NCI-H1092 (cell line): ENCODE measurements around the gene RNF213.
"Not testable (repeated sequence)": the region's sequence is repeated elsewhere in the genome, so short reads cannot be mapped to it uniquely, and the experiment has no call there.

Experiments used
- DNase-seq: peaks from one replicate; lab custom pipeline; 2025; lab: John Stamatoyannopoulos, UW

RNF213 gene

GRCh38 chr17:80252871-80253270 lies 7.8 kb upstream of the RNF213 start:
- DNase-seq: peak; percentile 34

- no peak for DNase-seq
Observed at GRCh38 chr17:80253631-80254395, 6.8 kb upstream of the RNF213 start.

DNA sequence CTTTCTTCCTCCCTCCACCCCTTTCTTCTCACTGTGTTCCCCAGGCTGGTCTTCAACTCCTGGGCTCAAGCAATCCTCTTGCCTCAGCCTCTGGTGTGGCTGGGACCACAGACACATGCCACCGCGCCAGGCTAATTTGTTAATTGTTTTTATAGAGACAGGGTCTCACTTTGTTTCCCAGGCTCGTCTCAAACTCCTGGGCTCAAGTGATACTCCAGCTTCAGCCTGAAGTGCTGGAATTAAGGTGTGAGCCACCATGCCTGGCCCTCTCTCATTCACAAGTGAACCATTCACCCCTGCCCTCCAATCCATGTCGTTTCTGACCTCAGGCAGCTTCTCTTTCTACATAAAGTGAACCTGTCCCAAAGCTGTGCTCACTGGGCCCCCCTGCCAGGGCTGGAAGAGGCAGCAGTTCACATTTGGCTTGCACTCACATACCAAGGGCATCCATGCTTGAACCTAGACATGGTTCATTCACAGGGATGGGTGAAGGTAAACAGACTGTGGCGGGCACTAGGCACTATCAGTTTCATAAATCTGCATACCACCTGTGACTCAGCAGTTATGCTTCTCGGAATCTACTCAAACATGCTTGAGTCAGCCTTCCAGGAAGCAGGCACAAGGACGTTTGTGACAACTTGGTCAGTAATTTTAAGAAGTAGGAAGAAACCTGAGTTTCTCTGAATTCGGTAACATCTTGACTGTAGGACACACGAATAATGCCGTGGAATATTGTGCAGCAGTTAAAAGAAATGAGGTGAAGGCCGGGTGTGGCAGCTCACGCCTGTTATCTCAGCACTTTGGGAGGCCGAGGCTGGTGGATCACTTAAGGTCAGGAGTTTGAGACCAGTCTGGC lies 6.0 kb upstream of the RNF213 start:
- no peak for DNase-seq

DNA sequence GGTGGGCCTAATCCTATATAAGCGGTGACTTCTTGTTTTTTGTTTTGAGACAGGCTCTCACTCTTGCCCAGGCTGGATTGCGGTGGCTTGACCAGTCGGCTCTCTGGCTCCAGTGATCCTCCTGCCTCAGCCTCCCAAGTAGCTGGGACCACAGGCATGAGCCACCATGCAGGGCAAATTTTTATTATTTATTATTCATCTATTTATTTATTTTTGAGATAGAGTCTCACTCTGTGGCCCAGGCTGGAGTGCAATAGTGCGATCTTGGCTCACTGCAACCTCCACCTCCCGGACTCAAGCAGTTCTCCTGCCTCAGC lies 4.7 kb upstream of the RNF213 start:
- no peak for DNase-seq

DNA sequence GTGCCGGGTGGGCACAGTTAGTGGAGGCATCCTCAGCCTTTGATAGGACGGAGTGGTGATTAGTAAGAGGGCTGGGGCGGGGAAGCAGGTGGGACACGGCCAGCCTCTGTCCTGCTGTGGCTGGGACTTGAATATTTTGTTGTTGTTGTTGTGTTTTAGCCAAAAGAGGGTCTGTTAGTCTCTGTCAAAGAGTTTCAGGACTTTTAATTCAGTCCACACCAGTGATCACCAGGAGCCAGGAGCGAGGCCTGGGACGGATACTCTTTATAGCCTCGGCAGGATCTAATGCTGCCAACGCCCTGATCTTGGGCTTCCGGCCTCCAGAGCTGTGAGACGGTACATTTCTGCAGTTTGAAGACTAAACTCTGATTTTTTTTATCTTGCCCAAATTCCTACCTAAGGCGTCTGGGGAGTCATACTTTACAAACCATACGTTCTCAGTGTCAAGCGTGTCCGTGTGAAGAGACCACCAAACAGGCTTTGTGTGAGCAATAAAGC lies 2.9 kb upstream of the RNF213 start:
- no peak for DNase-seq

DNA sequence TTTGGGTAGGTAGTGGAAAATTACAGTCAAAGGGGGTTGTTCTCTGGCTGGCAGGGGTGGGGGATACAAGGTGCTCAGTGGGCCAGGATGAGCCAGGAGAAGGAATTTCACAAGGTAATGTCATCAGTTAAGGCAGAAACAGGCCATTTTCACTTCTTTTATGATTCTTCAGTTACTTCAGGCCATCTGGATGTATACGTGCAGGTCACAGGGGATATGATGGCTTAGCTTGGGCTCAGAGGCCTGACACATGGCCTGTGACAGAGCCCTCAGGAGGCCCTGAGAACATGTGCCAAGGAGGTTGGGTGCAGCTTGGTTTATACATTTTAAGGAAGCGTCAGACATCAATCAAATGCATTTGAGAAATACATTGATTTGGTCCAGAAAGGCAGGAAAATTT lies 2.4 kb upstream of the RNF213 start:
- DNase-seq: not testable (repeated sequence)

DNA sequence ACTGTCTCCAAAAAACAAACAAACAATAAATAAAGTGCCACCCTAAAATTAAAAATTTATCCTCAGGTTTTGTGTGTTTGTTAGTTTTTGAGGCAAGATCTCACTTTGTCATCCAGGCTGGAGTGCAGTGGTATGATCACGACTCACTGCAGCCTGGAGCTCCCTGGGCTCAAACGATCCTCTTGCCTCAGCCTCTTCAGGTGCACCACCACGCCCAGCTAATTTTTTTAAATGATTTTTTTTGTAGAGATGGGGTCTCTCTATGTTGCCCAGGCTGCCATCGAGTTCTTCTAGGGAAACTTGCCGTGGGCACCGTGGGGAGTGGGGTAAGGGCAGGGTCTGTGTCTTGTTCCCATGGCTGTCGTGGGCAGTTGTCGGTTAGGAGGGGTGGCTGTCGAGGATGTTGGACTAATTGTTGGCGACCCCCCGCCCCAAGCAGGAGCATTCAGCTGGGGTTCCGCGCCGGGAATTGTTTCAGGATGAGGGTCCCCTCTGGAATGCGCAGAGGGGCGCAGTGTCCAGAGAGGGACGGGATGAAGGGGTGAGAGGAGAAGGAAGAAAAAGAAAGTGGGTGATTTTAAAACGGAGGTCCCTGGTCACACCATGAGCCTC lies 1.1 kb upstream of the RNF213 start:
- no peak for DNase-seq

DNA sequence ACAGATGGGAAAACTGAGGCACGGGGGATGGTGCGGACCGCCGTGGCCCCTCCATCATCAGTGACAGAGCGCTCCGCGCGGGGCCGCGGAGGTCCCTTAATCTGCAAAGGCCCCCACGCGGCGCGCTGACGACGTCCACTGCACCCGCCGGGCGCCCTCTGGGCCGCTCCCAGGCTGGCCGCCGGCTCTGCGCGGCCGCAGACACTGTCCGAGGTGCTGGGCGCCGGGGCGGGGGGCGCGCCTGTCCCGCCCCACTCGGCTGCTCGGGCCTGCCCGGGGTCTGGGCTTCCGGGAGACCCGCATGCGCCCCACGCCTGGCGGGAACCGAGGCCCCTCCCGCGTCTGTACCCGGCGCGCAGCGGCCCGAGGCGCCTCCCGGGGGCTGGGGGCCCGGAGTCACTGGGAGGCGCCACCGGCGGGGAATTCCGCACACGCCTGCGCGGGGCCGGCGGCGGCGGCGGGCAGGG lies 550 bp upstream of the RNF213 start:
- peak; percentile 51 for DNase-seq

- no peak for DNase-seq
Observed at GRCh38 chr17:80261159-80261894, 675 bp downstream of the RNF213 start.

GRCh38 chr17:80261895-80262279 lies 1.2 kb downstream of the RNF213 start:
- DNase-seq: no peak

- DNase-seq: no peak
Observed at GRCh38 chr17:80262291-80262690, 1.6 kb downstream of the RNF213 start.

DNA sequence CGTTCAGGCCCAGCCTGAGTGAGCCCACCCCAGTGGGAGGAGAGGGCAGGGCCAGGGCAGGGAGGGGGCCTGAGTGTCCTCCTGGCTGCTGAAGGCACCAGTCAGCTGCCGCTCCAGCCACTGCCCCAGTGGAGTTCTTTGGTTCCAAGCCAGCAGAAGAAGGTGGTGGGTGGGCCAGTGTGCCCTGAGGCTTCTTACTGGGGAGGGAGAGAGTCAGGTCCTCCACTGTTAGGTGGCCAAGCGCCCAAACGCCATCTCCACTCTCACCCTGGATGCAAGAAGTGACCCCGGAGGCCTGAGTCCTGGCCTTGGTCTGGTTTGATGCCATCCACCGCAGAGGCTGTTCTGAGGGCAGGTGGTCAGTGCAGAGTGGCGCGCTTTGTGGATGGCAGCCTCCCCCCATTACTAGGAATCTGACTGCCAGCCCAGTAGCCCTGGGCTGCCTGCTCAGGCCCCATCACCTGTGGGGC lies 2.2 kb downstream of the RNF213 start:
- no peak for DNase-seq

DNA sequence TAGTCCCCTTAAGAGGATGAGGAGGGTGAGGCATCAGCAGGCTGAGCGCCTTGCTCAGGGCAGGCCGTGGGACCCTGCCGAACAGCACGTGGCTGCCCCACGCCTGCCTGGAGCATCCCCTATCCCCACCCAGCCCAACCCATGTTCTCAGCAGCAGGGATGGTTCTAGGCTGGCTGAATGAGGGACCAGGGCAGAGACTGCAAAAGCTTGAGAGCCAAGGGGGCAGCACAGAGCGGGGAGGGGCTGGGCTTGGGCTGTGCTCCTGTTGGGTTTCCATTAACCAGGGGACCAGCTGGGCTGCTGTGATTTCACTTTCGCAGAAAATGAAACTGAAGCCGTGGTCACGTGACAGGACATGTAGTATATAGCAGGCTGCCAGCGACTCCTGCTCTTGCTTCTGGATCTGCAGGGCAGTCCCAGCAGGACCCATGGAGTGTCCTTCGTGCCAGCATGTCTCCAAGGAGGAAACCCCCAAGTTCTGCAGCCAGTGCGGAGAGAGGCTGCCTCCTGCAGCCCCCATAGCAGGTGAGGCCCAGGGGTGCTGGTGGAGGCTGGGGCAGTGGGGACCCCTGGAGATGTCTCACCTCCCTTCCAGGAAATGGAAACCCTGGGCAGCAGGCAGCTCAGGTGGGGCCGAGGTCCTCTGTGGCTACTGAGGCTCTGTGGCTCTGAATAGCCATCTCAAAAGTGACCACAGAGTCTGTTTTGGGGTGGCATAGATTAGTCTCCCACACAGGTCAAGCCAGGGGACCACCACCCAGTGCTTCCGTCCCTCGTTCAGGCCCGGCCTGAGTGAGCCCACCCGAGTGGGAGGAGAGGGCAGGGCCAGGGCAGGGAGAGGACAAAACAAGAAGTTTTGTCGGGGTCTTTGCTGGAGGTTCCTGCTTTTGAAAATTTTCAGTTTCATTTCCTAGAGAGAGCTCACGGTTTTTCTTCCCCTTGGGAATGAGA lies 2.9 kb downstream of the RNF213 start:
- DNase-seq: no peak

DNA sequence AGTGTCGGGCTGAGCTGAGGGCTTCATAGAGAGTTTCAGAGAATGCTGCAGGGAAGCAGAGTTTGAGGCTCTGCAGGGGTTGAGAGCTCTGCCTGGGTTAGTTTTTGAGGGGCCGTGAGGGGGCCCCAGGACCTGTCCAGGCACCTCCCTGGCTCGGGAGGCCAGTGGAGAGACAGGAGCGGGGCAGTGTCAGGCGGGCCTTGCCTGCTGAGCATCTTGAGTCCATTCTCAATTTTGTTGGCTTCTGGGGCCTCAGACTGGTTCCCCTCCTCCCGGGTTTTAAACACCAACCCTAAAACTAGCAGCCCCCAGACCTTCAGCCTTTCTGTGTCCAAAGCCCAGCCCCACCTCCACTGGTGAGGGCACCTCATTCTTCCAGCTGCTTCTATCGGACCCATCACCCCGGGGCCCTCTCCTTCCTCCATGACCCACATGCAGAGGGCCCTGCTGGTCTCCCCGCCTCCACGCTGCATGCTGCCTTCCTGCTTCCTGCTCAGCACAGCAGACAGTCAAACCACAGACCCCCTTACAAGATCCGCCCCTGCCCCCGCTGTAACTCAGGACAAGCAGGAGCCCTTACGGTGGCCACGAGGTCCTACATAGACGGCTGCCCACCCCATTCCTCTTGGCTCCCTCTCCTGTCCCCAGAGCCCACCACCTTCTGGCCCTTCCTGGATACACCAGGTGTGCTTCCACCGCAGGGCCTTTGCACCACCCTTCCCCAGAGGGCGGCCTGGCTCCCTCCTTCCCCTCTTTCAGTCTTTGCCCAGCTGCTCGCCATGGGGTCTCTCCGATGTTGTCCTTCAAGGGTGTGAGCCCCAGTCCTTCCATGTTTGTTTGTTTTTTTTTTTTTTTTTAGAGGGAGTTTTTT lies 3.8 kb downstream of the RNF213 start:
- no peak for DNase-seq

GRCh38 chr17:80265205-80266068 lies 4.8 kb downstream of the RNF213 start:
- DNase-seq: no peak

DNA sequence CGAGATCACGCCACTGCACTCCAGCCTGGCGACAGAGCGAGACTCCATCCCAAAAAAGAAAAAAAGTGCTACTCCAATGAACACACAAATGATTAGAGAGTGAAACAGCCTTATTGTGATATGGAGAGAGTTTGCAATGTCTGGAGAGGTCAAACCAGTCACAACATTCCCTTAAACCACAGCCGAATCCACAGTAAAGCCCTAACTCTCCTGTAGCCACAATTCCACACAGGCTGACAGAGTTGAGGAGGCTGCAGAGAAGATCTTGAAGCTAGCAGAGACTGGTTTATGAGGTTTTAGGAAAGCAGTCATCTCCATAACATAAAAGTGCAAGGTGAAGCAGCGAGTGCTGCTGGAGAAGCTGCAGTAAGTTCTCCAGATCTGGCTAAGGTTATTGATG lies 6.7 kb downstream of the RNF213 start:
- DNase-seq: no peak

GRCh38 chr17:80268427-80268826 lies 7.8 kb downstream of the RNF213 start:
- no peak for DNase-seq

DNA sequence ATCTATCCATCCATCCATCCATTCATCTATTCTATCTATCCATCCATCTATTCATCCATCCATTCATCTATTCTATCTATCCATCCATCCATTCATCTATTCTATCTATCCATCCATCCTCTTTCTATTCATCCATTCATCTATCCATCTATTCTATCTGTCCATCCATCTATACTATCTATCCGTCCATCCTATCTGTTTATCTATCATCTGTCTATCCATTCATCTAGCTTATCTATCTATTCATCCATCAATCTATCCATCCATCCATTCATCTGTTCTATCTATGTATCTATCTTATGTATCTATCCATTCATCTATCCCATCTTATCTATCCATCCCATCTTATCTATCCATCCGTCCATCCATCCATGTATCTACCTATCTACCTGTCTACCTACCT lies 8.8 kb downstream of the RNF213 start:
- DNase-seq: no peak

- no peak for DNase-seq
Observed at GRCh38 chr17:80270104-80270503, 9.5 kb downstream of the RNF213 start.
